ENCODE data around the gene ZNF775. TPM values are rescaled to one million over a fixed set of nuclear protein-coding genes. Genes with fewer than 3 reads are reported as not detected.

The ZNF775 gene
- total RNA-seq, 4 donors from 2014 or later: 1.4 to 3.8 (median 2.4) TPM

DNA sequence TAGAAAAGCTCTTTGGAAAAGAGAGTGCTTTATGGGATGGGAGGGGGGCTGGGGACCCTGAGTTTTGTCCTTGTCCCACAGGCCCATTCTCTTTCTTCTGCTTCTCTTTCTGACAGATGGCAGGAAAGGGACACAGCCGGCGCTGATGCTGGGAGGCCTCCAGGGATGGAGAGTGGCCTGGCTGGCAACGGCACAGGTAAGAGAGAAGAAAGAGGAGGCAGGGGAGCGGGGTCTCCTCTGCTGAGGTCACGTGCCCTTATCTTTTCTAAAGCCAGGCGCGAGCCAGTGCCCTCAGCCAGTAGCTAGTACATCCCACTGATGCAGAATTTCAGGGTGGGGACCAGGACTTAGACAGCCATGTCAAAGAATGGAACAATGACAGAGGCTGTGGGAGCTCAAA is 9.2 kb downstream of the ZNF775 start:
- no peak overlapping the region for H3K4me3 ChIP-seq (ENCODE audit: low read depth, poor library complexity, severe bottlenecking)

DNA sequence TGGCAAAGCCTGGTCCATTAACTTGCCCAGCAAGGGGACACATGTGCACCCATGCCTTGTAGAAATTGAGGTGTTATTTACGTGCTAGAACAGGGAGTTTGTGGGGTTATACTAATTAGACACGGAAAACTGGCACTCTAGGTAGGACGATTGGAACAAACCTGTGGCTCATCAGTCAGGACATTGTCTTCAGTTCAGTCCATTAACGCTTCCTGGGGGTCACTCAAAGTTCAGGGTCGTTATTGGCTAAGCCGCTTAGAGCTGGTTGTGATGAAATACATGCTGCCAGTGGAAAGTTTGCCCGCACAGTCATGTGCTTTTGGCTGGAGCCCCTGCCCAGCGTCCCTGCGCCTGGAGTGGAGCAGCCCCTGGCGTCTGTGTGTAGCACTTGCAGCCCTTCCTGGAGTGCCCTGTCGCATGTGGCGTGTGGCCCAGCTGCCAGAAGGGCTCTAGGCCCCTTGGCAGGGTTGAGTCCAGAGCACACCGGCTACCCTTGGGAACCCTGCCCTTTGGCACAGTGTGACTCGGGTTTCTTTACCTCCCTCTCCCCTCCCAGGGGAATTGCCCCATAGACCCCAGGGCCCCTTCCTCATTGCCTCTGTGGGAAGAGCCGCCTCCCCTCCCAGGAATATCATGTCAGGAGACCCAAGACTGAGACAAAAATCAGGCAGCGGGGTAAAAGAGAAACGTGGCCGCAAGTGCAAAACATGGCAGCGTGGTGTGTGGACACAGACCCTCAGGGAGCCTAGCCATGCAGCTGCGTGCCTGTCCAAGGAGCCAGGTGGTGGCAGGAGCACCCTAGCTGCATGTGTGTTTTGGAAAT is 9.8 kb downstream of the ZNF775 start:
- H3K4me3 ChIP-seq (ENCODE audit: low read depth, poor library complexity, severe bottlenecking): no peak overlapping the region
- TF ChIP-seq POLR2A (IDR thresholded peaks at IDR 0.05): no peak
- TF ChIP-seq, protein P1, sequence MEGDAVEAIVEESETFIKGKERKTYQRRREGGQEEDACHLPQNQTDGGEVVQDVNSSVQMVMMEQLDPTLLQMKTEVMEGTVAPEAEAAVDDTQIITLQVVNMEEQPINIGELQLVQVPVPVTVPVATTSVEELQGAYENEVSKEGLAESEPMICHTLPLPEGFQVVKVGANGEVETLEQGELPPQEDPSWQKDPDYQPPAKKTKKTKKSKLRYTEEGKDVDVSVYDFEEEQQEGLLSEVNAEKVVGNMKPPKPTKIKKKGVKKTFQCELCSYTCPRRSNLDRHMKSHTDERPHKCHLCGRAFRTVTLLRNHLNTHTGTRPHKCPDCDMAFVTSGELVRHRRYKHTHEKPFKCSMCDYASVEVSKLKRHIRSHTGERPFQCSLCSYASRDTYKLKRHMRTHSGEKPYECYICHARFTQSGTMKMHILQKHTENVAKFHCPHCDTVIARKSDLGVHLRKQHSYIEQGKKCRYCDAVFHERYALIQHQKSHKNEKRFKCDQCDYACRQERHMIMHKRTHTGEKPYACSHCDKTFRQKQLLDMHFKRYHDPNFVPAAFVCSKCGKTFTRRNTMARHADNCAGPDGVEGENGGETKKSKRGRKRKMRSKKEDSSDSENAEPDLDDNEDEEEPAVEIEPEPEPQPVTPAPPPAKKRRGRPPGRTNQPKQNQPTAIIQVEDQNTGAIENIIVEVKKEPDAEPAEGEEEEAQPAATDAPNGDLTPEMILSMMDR (IDR thresholded peaks at IDR 0.05): peak in 1 of 3 donors; percentile 71
- DNase-seq (ENCODE audit: low spot score in 2 of 2): no peak
- WGBS, 2 donors: 65 to 68% methylated on average over 20 of the region's 20 CpGs
- intact Hi-C loops (cut with DNase I; ENCODE audit: low total_unique reads): no loop called here

More for the DNA sequence above, 9.2 kb downstream of the ZNF775 start:
- TF ChIP-seq POLR2A (IDR thresholded peaks at IDR 0.05): no peak
- TF ChIP-seq, protein P1 (IDR thresholded peaks at IDR 0.05): no peak
- WGBS, 2 donors: 86 to 90% methylated on average over 7 of the region's 7 CpGs
- intact Hi-C loops (cut with DNase I; ENCODE audit: low total_unique reads): no loop called here
- DNase-seq (ENCODE audit: low spot score in 2 of 2): no peak

DNA sequence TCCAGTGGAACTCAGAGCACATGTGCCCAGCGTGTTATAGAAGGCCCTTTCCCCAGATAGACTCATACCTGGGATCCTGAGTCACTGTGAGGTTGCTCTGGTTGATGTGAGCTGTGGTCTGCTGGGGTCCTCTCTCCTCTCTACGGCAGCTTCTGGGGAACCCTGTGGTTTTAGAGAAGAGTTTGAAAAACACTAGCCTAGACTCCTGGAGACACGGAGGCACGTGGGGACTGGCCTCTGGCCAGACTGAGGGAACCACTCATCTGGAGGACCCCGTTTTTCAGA is 10.3 kb downstream of the ZNF775 start:
- DNase-seq (ENCODE audit: low spot score in 2 of 2): no peak
- intact Hi-C loops (cut with DNase I; ENCODE audit: low total_unique reads): no loop called here
- WGBS, 2 donors: 78 to 83% methylated on average over 5 of the region's 5 CpGs
- H3K4me3 ChIP-seq (ENCODE audit: low read depth, poor library complexity, severe bottlenecking): no peak overlapping the region
- no peak for TF ChIP-seq POLR2A (IDR thresholded peaks at IDR 0.05)

DNA sequence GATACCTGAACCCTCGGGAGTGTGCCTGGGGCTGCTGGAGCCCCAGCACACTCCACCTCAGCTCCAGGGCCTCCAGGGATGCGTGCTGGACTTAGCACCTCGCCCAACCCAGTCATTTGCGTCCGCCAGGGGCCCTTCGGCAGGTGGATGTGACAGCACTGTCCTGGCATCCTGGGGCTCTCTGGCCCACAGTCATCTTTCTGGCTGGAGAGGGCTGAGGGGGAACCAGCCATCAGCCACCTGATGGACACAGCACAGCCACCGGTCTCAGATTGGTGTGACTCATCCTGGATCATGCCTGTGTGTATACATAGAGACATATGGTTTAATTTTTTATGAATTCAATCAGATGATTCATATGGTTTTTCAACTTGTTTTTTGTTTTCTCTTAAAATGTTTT is 11.1 kb downstream of the ZNF775 start:
- 92 to 96% methylated on average over 7 of the region's 7 CpGs for WGBS, 2 donors
- no peak for DNase-seq (ENCODE audit: low spot score in 2 of 2)
- H3K4me3 ChIP-seq (ENCODE audit: low read depth, poor library complexity, severe bottlenecking): no peak overlapping the region
- TF ChIP-seq, protein P1 (IDR thresholded peaks at IDR 0.05): no peak
- TF ChIP-seq POLR2A (IDR thresholded peaks at IDR 0.05): no peak
- intact Hi-C loops (cut with DNase I; ENCODE audit: low total_unique reads): no loop called here

DNA sequence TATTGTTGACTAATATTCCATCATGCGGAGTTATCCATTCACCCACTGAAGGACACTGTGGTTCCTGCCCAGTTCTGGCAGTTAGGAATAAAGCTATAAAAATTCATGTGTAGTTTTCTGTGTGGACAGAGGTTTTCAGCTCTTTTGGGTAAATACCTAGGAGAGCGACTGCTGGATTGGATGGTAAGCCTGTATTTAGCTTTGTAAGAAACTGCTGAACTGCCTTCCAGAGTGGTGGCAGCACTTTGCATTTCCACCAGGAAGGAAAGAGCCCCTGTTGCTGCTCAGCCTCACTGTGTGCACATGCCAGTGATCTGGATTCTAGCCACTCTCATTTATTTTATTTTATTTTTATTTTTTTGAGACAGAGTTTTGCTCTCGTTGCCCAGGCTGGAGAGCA is 14.2 kb downstream of the ZNF775 start:
- intact Hi-C loops (cut with DNase I; ENCODE audit: low total_unique reads): no loop called here
- DNase-seq (ENCODE audit: low spot score in 2 of 2): no peak
- no peak overlapping the region for H3K4me3 ChIP-seq (ENCODE audit: low read depth, poor library complexity, severe bottlenecking)
- TF ChIP-seq, protein P1 (IDR thresholded peaks at IDR 0.05): no peak
- no peak for TF ChIP-seq POLR2A (IDR thresholded peaks at IDR 0.05)
- WGBS, 2 donors: 91 to 97% methylated on average over 3 of the region's 3 CpGs

DNA sequence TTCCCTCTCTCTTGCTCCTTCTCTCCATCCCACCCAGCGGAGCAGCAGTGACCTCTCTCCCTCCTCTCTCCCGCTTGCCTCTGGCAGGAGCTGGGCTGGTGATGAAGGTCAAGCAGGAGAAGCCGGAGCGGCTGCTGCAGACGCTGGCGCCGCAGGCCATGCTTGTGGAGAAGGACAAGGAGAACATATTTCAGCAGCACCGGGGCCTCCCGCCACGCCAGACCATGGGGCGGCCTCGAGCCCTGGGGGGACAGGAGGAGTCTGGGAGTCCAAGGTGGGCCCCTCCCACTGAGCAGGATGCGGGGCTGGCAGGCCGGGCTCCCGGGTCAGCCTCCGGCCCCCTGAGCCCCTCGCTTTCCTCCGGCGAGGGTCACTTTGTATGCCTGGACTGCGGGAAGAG is 17.3 kb downstream of the ZNF775 start:
- DNase-seq (ENCODE audit: low spot score in 2 of 2): no peak
- intact Hi-C loops (cut with DNase I; ENCODE audit: low total_unique reads): no loop called here
- H3K4me3 ChIP-seq (ENCODE audit: low read depth, poor library complexity, severe bottlenecking): no peak overlapping the region
- no peak for TF ChIP-seq POLR2A (IDR thresholded peaks at IDR 0.05)
- TF ChIP-seq, protein P1 (IDR thresholded peaks at IDR 0.05): no peak
- 94 to 97% methylated on average over 20 of the region's 20 CpGs for WGBS, 2 donors

Data from lower leg skin (tissue), 4 donors.